ENCODE data around the gene TMCO6. TPM values are rescaled to one million over a fixed set of nuclear protein-coding genes. Genes with fewer than 3 reads are reported as not detected.
"Not testable (repeated sequence)": the region's sequence is repeated elsewhere in the genome, so short reads cannot be mapped to it uniquely, and the experiment has no call there.

Gene TMCO6
- total RNA-seq, 5 donors from 2014 or later (not counting 1 experiment from before 2014, with no cell fraction given) = 24.9 to 56.8 (median 52.2) TPM

DNA sequence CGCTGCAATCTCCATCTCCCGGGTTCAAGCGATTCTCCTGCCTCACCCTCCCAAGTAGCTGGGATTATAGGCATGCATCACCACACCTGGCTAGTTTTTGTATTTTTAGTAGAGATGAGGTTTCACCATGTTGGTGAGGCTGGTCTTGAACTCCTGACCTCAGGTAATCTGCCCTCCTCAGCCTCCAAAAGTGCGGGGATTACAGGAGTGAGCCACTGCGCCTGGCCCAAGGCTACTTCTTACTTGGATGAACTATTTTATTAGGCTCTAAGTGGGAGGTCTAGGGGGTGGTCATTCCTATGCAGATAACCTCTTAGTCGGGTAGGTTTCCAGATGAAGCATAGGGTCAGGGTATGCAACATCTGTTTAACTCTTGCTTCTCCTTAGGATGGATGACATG, 21.1 kb downstream of the TMCO6 start:
- ATAC-seq (replicated peaks in 1 of 4); DNase-seq; H3K27me3 ChIP-seq (replicated peaks in 1 of 2; ENCODE audit: control insufficient read depth in 2 of 2, extremely low read depth in 1 of 2, insufficient read depth in 2 of 2, low read length in 1 of 2); H3K9me3 Mint-ChIP-seq; POLR2A ChIA-PET; H3K4me3 Mint-ChIP-seq; H3K27ac Mint-ChIP-seq; H3K27me3 Mint-ChIP-seq; H3K9me3 ChIP-seq; H3K4me3 ChIP-seq (ENCODE audit: control insufficient read depth in 1 of 2, extremely low read depth in 1 of 2, low read length in 1 of 2); CTCF ChIA-PET; H3K27ac ChIP-seq (ENCODE audit: low read length): not testable (repeated sequence)
- H3K36me3 ChIP-seq (ENCODE audit: control insufficient read depth in 2 of 2, extremely low read depth in 1 of 2, insufficient read depth in 1 of 2, low read length in 1 of 2) = peaks cover 26 to 77% of the 10 kb centered on the region in 2 donors
- peaks cover 8 to 12% (median 10%) of the 10 kb centered on the region in 3 donors for H3K4me1 Mint-ChIP-seq
- H3K4me1 ChIP-seq (ENCODE audit: control insufficient read depth in 1 of 2, extremely low read depth in 1 of 2, insufficient read depth in 2 of 2, low read length in 2 of 2) = peaks cover under 1 to 13% of the 10 kb centered on the region in 2 experiments
- peaks cover 58% of the 10 kb centered on the region for H3K36me3 Mint-ChIP-seq
- 100% methylated on average over 1 of the region's 6 CpGs for WGBS (ENCODE audit: insufficient coverage)

DNA sequence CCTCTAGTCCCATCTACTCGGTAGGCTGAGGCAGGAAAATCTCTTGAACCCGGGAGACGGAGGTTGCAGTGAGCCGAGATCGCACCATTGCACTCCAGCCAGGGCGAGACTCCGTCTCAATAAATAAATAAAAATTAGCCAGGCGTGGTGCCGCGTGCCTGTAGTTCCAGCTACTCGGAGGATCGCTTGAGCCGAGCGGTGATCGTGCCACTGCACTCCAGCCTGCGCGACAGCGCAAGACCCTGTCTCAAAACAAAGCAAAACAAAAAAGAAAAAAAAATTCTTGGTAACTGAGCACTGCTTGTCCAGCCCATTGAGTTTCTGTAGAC, 24.7 kb downstream of the TMCO6 start:
- H3K27ac ChIP-seq (ENCODE audit: low read length) = peak overlapping the region; percentile 97
- no peaks in the 10 kb centered on the region for H3K9me3 ChIP-seq
- H3K4me3 Mint-ChIP-seq = peak overlapping the region; percentile 97 to 100 (median 98)
- ATAC-seq (replicated peaks in 1 of 4) (no peak), DNase-seq (no peak)
- H3K36me3 ChIP-seq (ENCODE audit: control insufficient read depth in 2 of 2, extremely low read depth in 1 of 2, insufficient read depth in 1 of 2, low read length in 1 of 2) = peaks cover 22 to 64% of the 10 kb centered on the region in 2 donors
- no peaks in the 10 kb centered on the region for H3K27me3 ChIP-seq (replicated peaks in 1 of 2; ENCODE audit: control insufficient read depth in 2 of 2, extremely low read depth in 1 of 2, insufficient read depth in 2 of 2, low read length in 1 of 2)
- peaks cover 6 to 24% of the 10 kb centered on the region in 2 experiments for H3K4me1 ChIP-seq (ENCODE audit: control insufficient read depth in 1 of 2, extremely low read depth in 1 of 2, insufficient read depth in 2 of 2, low read length in 2 of 2)
- peaks cover 58% of the 10 kb centered on the region for H3K36me3 Mint-ChIP-seq
- H3K4me1 Mint-ChIP-seq = peaks cover 33 to 35% (median 33%) of the 10 kb centered on the region in 3 donors
- no peaks in the 10 kb centered on the region for H3K27me3 Mint-ChIP-seq
- H3K4me3 ChIP-seq (ENCODE audit: control insufficient read depth in 1 of 2, extremely low read depth in 1 of 2, low read length in 1 of 2) = peak overlapping the region; percentile 96 to 97
- peak overlapping the region; percentile 98 for H3K27ac Mint-ChIP-seq
- no peaks in the 10 kb centered on the region for H3K9me3 Mint-ChIP-seq
- CTCF ChIA-PET = interaction anchor here in 1 of 2 donors (1.2 kb wide), 1 partner anchor 16 kb away, joined by 6 read pairs; the partner anchor contains the start of genes IK and NDUFA2
- 46% methylated on average over 18 of the region's 18 CpGs for WGBS (ENCODE audit: insufficient coverage)
- POLR2A ChIA-PET = interaction anchor here (0.5 to 1.5 kb wide), 4 partner anchors 13 to 40 kb away, joined by 3 to 16 read pairs (median 4); partner anchors contain the start of genes IK (in 1 of the 2), NDUFA2 (in 1 of the 2) and ZMAT2 (in 1 of the 2)

DNA sequence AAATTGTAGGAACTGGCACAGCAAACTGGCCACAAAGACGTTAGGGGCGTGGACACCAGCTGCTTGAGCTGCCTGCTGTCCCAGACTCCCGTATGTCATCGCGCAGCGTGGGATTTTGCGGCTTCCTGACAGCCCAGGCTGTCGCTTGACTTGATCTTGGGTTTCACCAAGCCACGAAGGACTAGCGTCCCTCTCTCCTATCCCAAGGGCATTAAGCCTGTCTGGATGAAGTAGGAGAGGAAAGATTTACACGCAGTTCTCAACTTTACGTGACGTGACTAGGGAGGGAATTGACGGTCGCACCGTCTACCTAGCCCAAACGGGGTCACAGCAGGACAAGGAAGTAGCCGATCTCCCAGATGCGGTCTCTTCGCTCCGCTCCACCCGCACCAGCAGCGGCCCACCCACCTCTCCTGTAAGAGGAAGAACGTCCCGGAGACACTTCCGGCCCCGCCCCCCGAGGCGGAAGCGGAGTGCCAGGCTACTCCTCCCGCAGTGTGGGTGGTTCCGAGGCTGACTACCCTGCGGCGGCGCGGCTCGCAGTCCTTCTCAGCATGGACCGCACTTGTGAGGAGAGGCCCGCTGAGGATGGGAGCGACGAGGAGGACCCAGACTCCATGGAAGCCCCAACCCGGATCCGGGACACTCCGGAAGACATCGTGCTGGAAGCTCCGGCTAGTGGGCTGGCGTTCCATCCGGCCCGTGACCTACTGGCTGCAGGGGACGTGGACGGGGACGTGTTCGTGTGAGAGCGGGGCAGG, 25.3 kb downstream of the TMCO6 start, which contains the start of gene WDR55:
Gene WDR55, plus strand, starts transcription at position 546 of the 761 bp plus-strand sequence. Its CDS starts 9 bp downstream, at position 555.
- H3K9me3 ChIP-seq = no peaks in the 10 kb centered on the region
- H3K4me1 ChIP-seq (ENCODE audit: control insufficient read depth in 1 of 2, extremely low read depth in 1 of 2, insufficient read depth in 2 of 2, low read length in 2 of 2) = peaks cover 6 to 24% of the 10 kb centered on the region in 2 experiments
- POLR2A ChIA-PET = interaction anchor here (0.6 to 1.5 kb wide), 4 partner anchors 10 to 40 kb away, joined by 3 to 16 read pairs (median 4); partner anchors contain the start of genes IK (in 1 of the 2), NDUFA2 (in 1 of the 2) and ZMAT2 (in 1 of the 2)
- Mint-ChIP-seq H3K27ac (peak within 1 kb of the TSS; percentile 98), H3K4me1 (peaks cover 33 to 35% (median 33%) of the 10 kb centered on the region in 3 donors), H3K36me3 (peaks cover 59% of the 10 kb centered on the region), H3K4me3 (peak within 1 kb of the TSS; percentile 97 to 100 (median 98)), H3K27me3 (no peaks in the 10 kb centered on the region), H3K9me3 (no peaks in the 10 kb centered on the region)
- H3K27me3 ChIP-seq (replicated peaks in 1 of 2; ENCODE audit: control insufficient read depth in 2 of 2, extremely low read depth in 1 of 2, insufficient read depth in 2 of 2, low read length in 1 of 2) = no peaks in the 10 kb centered on the region
- peaks cover 19 to 64% of the 10 kb centered on the region in 2 donors for H3K36me3 ChIP-seq (ENCODE audit: control insufficient read depth in 2 of 2, extremely low read depth in 1 of 2, insufficient read depth in 1 of 2, low read length in 1 of 2)
- peak; percentile 88 to 99 (median 96) for DNase-seq
- peak; percentile 94 to 97 (median 94) for ATAC-seq (replicated peaks in 1 of 4)
- 0% methylated on average over 48 of the region's 54 CpGs for WGBS (ENCODE audit: insufficient coverage)
- peak within 1 kb of the TSS; percentile 96 to 97 for H3K4me3 ChIP-seq (ENCODE audit: control insufficient read depth in 1 of 2, extremely low read depth in 1 of 2, low read length in 1 of 2)
- peak within 1 kb of the TSS; percentile 97 for H3K27ac ChIP-seq (ENCODE audit: low read length)
- CTCF ChIA-PET = interaction anchor here in 1 of 2 donors (1.2 kb wide), 1 partner anchor 17 kb away, joined by 6 read pairs; the partner anchor contains the start of genes IK and NDUFA2

DNA sequence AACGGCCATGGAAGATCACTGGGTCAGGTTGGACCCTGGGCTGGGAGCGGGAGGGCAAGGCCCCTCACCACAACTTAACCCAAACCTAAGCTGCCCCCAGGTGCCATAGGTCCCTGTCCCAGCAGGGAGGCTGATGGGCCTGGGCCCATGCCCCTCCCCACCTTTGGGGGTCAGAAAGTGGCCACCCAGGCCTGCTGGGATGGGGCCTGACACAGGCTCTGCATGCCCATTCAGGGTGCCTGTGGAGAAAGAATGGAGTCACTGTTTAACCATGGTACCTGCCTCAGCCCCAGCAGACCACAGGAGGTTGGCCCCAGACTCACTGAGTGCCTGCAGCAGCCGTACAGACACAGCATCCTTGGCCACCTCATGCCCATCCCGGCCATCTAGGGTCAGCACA, 31.8 kb downstream of the TMCO6 start:
- H3K36me3 Mint-ChIP-seq = peaks cover 54% of the 10 kb centered on the region
- H3K27ac Mint-ChIP-seq; H3K4me1 ChIP-seq (ENCODE audit: control insufficient read depth in 1 of 2, extremely low read depth in 1 of 2, insufficient read depth in 2 of 2, low read length in 2 of 2); H3K4me3 ChIP-seq (ENCODE audit: control insufficient read depth in 1 of 2, extremely low read depth in 1 of 2, low read length in 1 of 2); H3K9me3 Mint-ChIP-seq; H3K4me3 Mint-ChIP-seq; H3K9me3 ChIP-seq; H3K27me3 ChIP-seq (replicated peaks in 1 of 2; ENCODE audit: control insufficient read depth in 2 of 2, extremely low read depth in 1 of 2, insufficient read depth in 2 of 2, low read length in 1 of 2); H3K27me3 Mint-ChIP-seq; H3K27ac ChIP-seq (ENCODE audit: low read length); DNase-seq; ATAC-seq (replicated peaks in 1 of 4); CTCF ChIA-PET: not testable (repeated sequence)
- H3K36me3 ChIP-seq (ENCODE audit: control insufficient read depth in 2 of 2, extremely low read depth in 1 of 2, insufficient read depth in 1 of 2, low read length in 1 of 2) = peaks cover 14 to 78% of the 10 kb centered on the region in 2 donors
- peaks cover 21 to 22% (median 21%) of the 10 kb centered on the region in 3 donors for H3K4me1 Mint-ChIP-seq
- no CpG with 5 or more reads among the region's 4 CpGs for WGBS (ENCODE audit: insufficient coverage)
- POLR2A ChIA-PET = interaction anchor here in 1 of 2 donors (0.5 kb wide), 1 partner anchor 8 kb away, joined by 3 read pairs; no protein-coding TSS in a partner anchor

GRCh38 chr5:140671472-140672125, 32.3 kb downstream of the TMCO6 start:
- Mint-ChIP-seq H3K27me3 (no peaks in the 10 kb centered on the region), H3K27ac (no peak overlapping the region), H3K4me1 (peaks cover 16 to 17% (median 17%) of the 10 kb centered on the region in 3 donors), H3K4me3 (no peak overlapping the region), H3K36me3 (peaks cover 59% of the 10 kb centered on the region), H3K9me3 (no peaks in the 10 kb centered on the region)
- ChIA-PET POLR2A (interaction anchor here in 1 of 2 donors (0.8 kb wide), 1 partner anchor 9 kb away, joined by 4 read pairs; no protein-coding TSS in a partner anchor), CTCF (no interaction called here)
- Histone ChIP-seq H3K36me3 (ENCODE audit: control insufficient read depth in 2 of 2, extremely low read depth in 1 of 2, insufficient read depth in 1 of 2, low read length in 1 of 2) (peaks cover 14 to 84% of the 10 kb centered on the region in 2 donors), H3K4me3 (ENCODE audit: control insufficient read depth in 1 of 2, extremely low read depth in 1 of 2, low read length in 1 of 2) (no peak overlapping the region), H3K27me3 (replicated peaks in 1 of 2; ENCODE audit: control insufficient read depth in 2 of 2, extremely low read depth in 1 of 2, insufficient read depth in 2 of 2, low read length in 1 of 2) (no peaks in the 10 kb centered on the region), H3K27ac (ENCODE audit: low read length) (no peak overlapping the region), H3K4me1 (ENCODE audit: control insufficient read depth in 1 of 2, extremely low read depth in 1 of 2, insufficient read depth in 2 of 2, low read length in 2 of 2) (peaks cover 0 to 2% of the 10 kb centered on the region in 2 experiments), H3K9me3 (no peaks in the 10 kb centered on the region)
- ATAC-seq (replicated peaks in 1 of 4) = no peak
- 92% methylated on average over 2 of the region's 7 CpGs for WGBS (ENCODE audit: insufficient coverage)
- no peak for DNase-seq
